HepG2 (cell line): ENCODE data around the gene RHBDF2. TPM values are rescaled to one million over a fixed set of nuclear protein-coding genes. Genes with fewer than 3 reads are reported as not detected.

ENCODE experiments used
- polyA plus RNA-seq, 8 experiments: library from polyadenylated mRNA; depleted of rRNA in 3 of 8; stranded (reverse) in 7 of 8; unstranded in 1 of 8; fragments of >200 nt; fragmentation: Illumina TruSeq in 4 of 8; extraction: Trizol in 4 of 8; gene quantifications; 2 replicates each; pipeline versions ENCODE4 v1.2.1 to v1.2.3, GENCODE V29; 2011 to 2016; ENCODE audit warnings: low read depth in 4 of 8, missing spikeins in 1 of 8, mixed read lengths in 1 of 8; ENCODE audit not compliant: insufficient read depth in 1 of 8
- total RNA-seq, 5 experiments: library from RNA; depleted of rRNA; stranded (reverse); fragments of >200 nt; fragmentation: Illumina TruSeq; extraction: Trizol; gene quantifications; 2 replicates each; pipeline ENCODE4 v1.2.3, GENCODE V29; 2016; ENCODE audit warnings: low read depth in 1 of 5

Gene RHBDF2
- total and polyA plus RNA-seq, 2 of the 13 experiments (the other 11 are each of a cell fraction or from before 2014, with no cell fraction given): 7.8 to 24.2 TPM

Other genes with a start within 250 kb of the RHBDF2 start
- gene UBALD2, start 236.1 kb downstream of the RHBDF2 start, total RNA-seq (2016; rRNA removed; fragmentation: Illumina TruSeq; extraction: Trizol): 3.3 and 5.3 TPM in 2 replicates
- gene UBALD2, start 236.1 kb downstream of the RHBDF2 start, polyA plus RNA-seq (2011; rRNA removed): 50.5 and 89.7 TPM in 2 replicates
- 2.7 and 3.7 TPM in 2 replicates for gene QRICH2, start 193.1 kb downstream of the RHBDF2 start, total RNA-seq (2016; rRNA removed; fragmentation: Illumina TruSeq; extraction: Trizol)
- 5.7 and 11.5 TPM in 2 replicates for gene QRICH2, start 193.1 kb downstream of the RHBDF2 start, polyA plus RNA-seq (2011; rRNA removed)
- gene PRPSAP1, start 147.5 kb downstream of the RHBDF2 start, total RNA-seq (2016; rRNA removed; fragmentation: Illumina TruSeq; extraction: Trizol): 91.1 and 115 TPM in 2 replicates
- 314 and 325 TPM in 2 replicates for gene PRPSAP1, start 147.5 kb downstream of the RHBDF2 start, polyA plus RNA-seq (2011; rRNA removed)
- gene SPHK1, start 116.8 kb downstream of the RHBDF2 start, total RNA-seq (2016; rRNA removed; fragmentation: Illumina TruSeq; extraction: Trizol): 111 and 160 TPM in 2 replicates
- 129 and 137 TPM in 2 replicates for gene SPHK1, start 116.8 kb downstream of the RHBDF2 start, polyA plus RNA-seq (2011; rRNA removed)
- 21.5 and 22.3 TPM in 2 replicates for gene UBE2O, start 48.3 kb downstream of the RHBDF2 start, total RNA-seq (2016; rRNA removed; fragmentation: Illumina TruSeq; extraction: Trizol)
- 23.5 and 30.4 TPM in 2 replicates for gene UBE2O, start 48.3 kb downstream of the RHBDF2 start, polyA plus RNA-seq (2011; rRNA removed)
- not detected in 2 replicates for gene AANAT, start 33.8 kb downstream of the RHBDF2 start, total RNA-seq (2016; rRNA removed; fragmentation: Illumina TruSeq; extraction: Trizol)
- 0.03 and 0.07 TPM in 2 replicates for gene AANAT, start 33.8 kb downstream of the RHBDF2 start, polyA plus RNA-seq (2011; rRNA removed)
- gene CYGB, start 36.3 kb upstream of the RHBDF2 start, total RNA-seq (2016; rRNA removed; fragmentation: Illumina TruSeq; extraction: Trizol): 27.1 and 28.9 TPM in 2 replicates
- 18.9 and 23.3 TPM in 2 replicates for gene CYGB, start 36.3 kb upstream of the RHBDF2 start, polyA plus RNA-seq (2011; rRNA removed)
- 0.52 TPM in 1 of 2 replicates, not detected in the other for gene PRCD, start 38.6 kb upstream of the RHBDF2 start, total RNA-seq (2016; rRNA removed; fragmentation: Illumina TruSeq; extraction: Trizol)
- 0.35 and 0.51 TPM in 2 replicates for gene PRCD, start 38.6 kb upstream of the RHBDF2 start, polyA plus RNA-seq (2011; rRNA removed)
- 0.49 and 0.84 TPM in 2 replicates for gene ST6GALNAC2, start 84.4 kb upstream of the RHBDF2 start, total RNA-seq (2016; rRNA removed; fragmentation: Illumina TruSeq; extraction: Trizol)
- 0.12 and 0.30 TPM in 2 replicates for gene ST6GALNAC2, start 84.4 kb upstream of the RHBDF2 start, polyA plus RNA-seq (2011; rRNA removed)
- gene ST6GALNAC1, start 142.3 kb upstream of the RHBDF2 start, total RNA-seq (2016; rRNA removed; fragmentation: Illumina TruSeq; extraction: Trizol): not detected in 2 replicates
- gene ST6GALNAC1, start 142.3 kb upstream of the RHBDF2 start, polyA plus RNA-seq (2011; rRNA removed): not detected in 2 replicates
- gene MXRA7, start 209.5 kb upstream of the RHBDF2 start, total RNA-seq (2016; rRNA removed; fragmentation: Illumina TruSeq; extraction: Trizol): 28.0 and 44.8 TPM in 2 replicates
- gene MXRA7, start 209.5 kb upstream of the RHBDF2 start, polyA plus RNA-seq (2011; rRNA removed): 112 and 139 TPM in 2 replicates
- gene JMJD6, start 225.2 kb upstream of the RHBDF2 start, total RNA-seq (2016; rRNA removed; fragmentation: Illumina TruSeq; extraction: Trizol): 41.0 and 49.1 TPM in 2 replicates
- 33.6 and 36.0 TPM in 2 replicates for gene JMJD6, start 225.2 kb upstream of the RHBDF2 start, polyA plus RNA-seq (2011; rRNA removed)
- gene METTL23, start 225.4 kb upstream of the RHBDF2 start, total RNA-seq (2016; rRNA removed; fragmentation: Illumina TruSeq; extraction: Trizol): 39.7 and 39.9 TPM in 2 replicates
- 85.4 and 104 TPM in 2 replicates for gene METTL23, start 225.4 kb upstream of the RHBDF2 start, polyA plus RNA-seq (2011; rRNA removed)
- 249 and 319 TPM in 2 replicates for gene SRSF2, start 235.9 kb upstream of the RHBDF2 start, total RNA-seq (2016; rRNA removed; fragmentation: Illumina TruSeq; extraction: Trizol)
- 306 and 308 TPM in 2 replicates for gene SRSF2, start 235.9 kb upstream of the RHBDF2 start, polyA plus RNA-seq (2011; rRNA removed)
- gene MFSD11, start 236.7 kb upstream of the RHBDF2 start, total RNA-seq (2016; rRNA removed; fragmentation: Illumina TruSeq; extraction: Trizol): 19.4 and 36.3 TPM in 2 replicates
- gene MFSD11, start 236.7 kb upstream of the RHBDF2 start, polyA plus RNA-seq (2011; rRNA removed): 25.2 and 26.1 TPM in 2 replicates